AG09309 (cell line): ENCODE measurements around the gene FTSJ3.
A peak's percentile ranks its signal among the peaks of the same experiment; 100 is the strongest.

Experiments used
- DNase-seq: peaks from one replicate; pipeline ENCODE4 v3.0.0-alpha.2; 2010; ENCODE audit warnings: low read depth
- H3K4me3 ChIP-seq: 2 replicates; pipeline ENCODE4 v1.5.1; 2011; ENCODE audit warnings: mild to moderate bottlenecking, low read depth, low read length, moderate library complexity; ENCODE audit not compliant: control insufficient read depth
- CTCF ChIP-seq: IDR thresholded peaks from 2 replicates; pipeline ENCODE4 v1.5.1; 2011; ENCODE audit warnings: mild to moderate bottlenecking, low read depth, low read length, inconsistent platforms; ENCODE audit not compliant: insufficient read depth, control insufficient read depth; ENCODE audit errors: missing control alignments

The FTSJ3 gene

DNA sequence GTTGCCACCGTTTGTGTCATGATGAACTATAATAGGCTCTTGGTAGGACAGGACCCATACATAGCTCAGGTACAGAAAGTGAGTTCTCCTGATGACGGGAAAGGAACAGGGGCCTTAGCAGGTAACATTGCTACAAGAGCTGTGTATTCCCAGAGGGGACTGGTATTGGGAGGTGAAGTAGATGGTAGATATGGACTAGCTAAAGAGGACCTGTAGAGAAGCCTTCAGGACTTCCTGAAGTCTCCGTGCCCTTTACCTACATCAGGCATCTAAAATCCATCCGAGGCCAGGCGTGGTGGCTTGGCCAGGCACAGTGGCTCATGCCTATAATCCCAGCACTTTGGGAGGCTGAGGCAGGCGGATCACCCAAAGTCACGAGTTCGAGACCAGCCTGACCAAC is 27.7 kb upstream of the FTSJ3 start:
- no peak overlapping the region for H3K4me3 ChIP-seq
- no peak for DNase-seq
- TF ChIP-seq CTCF: no peak

DNA sequence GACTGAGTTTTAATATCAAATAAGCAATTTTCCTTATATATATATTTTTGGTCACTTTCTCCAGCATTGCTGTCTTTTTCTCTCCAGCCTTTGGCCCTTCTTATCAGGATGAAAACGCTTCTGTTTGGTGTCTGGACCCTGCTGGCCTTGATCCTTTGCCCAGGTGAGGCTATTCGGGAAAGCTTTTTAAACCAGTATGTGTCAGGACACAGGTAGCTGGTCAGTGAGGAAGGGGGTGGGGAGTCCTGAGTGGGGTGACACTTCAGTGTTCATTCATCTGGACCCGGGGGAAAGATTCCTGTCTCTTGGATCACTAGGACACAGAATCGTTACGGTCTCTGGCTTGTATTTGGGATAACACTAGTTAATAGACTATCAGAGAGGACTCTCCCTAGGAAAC is 27.2 kb upstream of the FTSJ3 start:
- H3K4me3 ChIP-seq: no peak overlapping the region
- TF ChIP-seq CTCF: no peak
- DNase-seq: no peak

DNA sequence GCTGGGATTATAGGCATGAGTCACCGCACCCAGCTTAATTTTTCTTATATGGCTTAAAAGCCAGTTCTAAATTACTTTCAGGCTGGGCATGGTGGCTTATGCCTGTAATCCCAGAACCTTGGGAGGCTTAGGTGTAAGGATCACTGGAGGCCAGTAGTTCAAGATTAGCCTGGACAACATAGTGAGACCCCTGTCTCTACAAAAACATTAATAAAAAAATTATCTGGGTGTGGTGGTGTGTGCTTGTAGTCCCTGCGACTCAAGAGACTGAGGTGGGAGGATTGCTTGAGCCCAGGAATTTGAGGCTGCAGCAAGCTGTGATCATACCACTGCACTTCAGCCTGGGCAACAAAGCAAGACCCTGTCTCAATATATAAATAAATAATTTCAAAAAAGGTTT is 25.8 kb upstream of the FTSJ3 start:
- H3K4me3 ChIP-seq: no peak overlapping the region
- no peak for DNase-seq
- no peak for TF ChIP-seq CTCF

DNA sequence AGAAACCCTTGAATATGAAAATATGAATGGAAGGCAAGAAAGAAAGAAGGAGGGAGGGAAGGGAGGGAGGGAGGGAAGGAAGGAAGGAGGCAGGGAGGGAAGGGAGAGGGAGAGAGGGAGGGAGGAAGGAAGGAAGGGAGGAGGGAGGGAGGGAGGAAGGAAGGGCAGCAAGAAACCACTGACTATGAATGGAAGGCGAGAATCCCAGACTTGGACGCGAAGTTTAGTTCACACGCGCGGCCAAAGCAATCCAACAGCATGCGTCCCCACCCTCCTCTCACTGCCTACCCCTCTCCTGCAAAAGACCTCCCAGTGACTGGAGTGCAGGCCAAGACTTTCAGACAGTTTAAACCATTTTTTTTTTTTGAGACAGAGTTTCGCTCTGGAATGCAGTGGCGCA is 22.9 kb upstream of the FTSJ3 start:
- TF ChIP-seq CTCF: no peak
- no peak overlapping the region for H3K4me3 ChIP-seq
- no peak for DNase-seq

GRCh38 chr17:63848834-63849689 is 21.6 kb upstream of the FTSJ3 start:
- no peak overlapping the region for H3K4me3 ChIP-seq
- peak; percentile 52 for DNase-seq
- peak; percentile 63 for TF ChIP-seq CTCF

- DNase-seq: no peak
- TF ChIP-seq CTCF: no peak
- H3K4me3 ChIP-seq: no peak overlapping the region
Measured at GRCh38 chr17:63847525-63848249, 20.2 kb upstream of the FTSJ3 start.

- no peak for DNase-seq
- H3K4me3 ChIP-seq: no peak overlapping the region
- no peak for TF ChIP-seq CTCF
Measured at GRCh38 chr17:63845509-63845908, 18.0 kb upstream of the FTSJ3 start.
